H7 (cell line): ENCODE measurements around the gene NUFIP2. TPM values are rescaled to one million over a fixed set of nuclear protein-coding genes. Genes with fewer than 3 reads are reported as not detected.

Experiments
- DNase-seq: peaks from one replicate; pipeline ENCODE4 v3.0.0; 2012
- H3K27me3 ChIP-seq: 2 replicates; pipeline ENCODE4 v1.6.0; 2011; ENCODE audit warnings: mild to moderate bottlenecking, low read length; ENCODE audit not compliant: control insufficient read depth, insufficient read depth
- H3K36me3 ChIP-seq: replicated peaks from 2 replicates; pipeline ENCODE4 v1.5.1; 2011; ENCODE audit warnings: low read length; ENCODE audit not compliant: control insufficient read depth, insufficient read depth
- H3K4me3 ChIP-seq: 2 replicates; pipeline ENCODE4 v1.5.1; 2011; ENCODE audit warnings: low read depth, mild to moderate bottlenecking, control low read depth, low read length, moderate library complexity; ENCODE audit not compliant: insufficient read depth
- total RNA-seq: library from RNA; depleted of rRNA; stranded (reverse); fragments of >200 nt; shearing (Covaris generic); gene quantifications from 2 replicates; pipeline ENCODE4 v1.2.3, GENCODE V29; 2014; rRNA removed

The NUFIP2 gene
- total RNA-seq, 1 experiment from 2014 or later: 36.9 TPM

DNA sequence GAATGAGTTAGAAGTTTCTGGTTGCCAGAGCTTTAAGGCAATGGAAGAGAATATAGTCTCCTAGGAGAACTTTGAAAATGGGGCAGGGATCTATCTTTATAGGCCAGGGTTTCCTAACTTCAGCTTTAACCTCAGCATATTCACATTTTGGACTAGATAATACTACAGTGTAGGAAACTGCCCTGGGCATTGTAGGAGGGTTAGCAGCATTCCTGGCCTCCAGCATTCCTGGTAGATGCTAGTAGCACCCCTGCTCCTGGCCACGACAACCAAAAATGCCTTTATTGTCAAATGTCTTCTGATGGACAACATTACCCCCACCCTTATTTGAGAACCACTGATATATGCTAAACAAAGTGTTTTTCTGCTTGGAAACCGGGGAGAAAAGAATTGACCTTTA lies 86.0 kb downstream of the NUFIP2 start:
- Histone ChIP-seq H3K36me3 (no peaks in the 10 kb centered on the region), H3K27me3 (no peaks in the 10 kb centered on the region), H3K4me3 (no peak overlapping the region)
- no peak for DNase-seq

Other genes starting within 250 kb of the NUFIP2 start
- gene MYO18A, start 113.8 kb downstream of the NUFIP2 start, total RNA-seq: 13.5 and 16.6 TPM in 2 replicates
- gene CRYBA1, start 47.3 kb downstream of the NUFIP2 start, total RNA-seq: not detected in 2 replicates
- 27.4 and 51.0 TPM in 2 replicates for gene TAOK1, start 96.2 kb upstream of the NUFIP2 start, total RNA-seq